ENCODE data around the gene CLCN7. TPM values are rescaled to one million over a fixed set of nuclear protein-coding genes. Genes with fewer than 3 reads are reported as not detected.
"Not testable (repeated sequence)": the region's sequence is repeated elsewhere in the genome, so short reads cannot be mapped to it uniquely, and the experiment has no call there.

The CLCN7 gene
- total RNA-seq, 1 experiment from 2014 or later, result 110 TPM

DNA sequence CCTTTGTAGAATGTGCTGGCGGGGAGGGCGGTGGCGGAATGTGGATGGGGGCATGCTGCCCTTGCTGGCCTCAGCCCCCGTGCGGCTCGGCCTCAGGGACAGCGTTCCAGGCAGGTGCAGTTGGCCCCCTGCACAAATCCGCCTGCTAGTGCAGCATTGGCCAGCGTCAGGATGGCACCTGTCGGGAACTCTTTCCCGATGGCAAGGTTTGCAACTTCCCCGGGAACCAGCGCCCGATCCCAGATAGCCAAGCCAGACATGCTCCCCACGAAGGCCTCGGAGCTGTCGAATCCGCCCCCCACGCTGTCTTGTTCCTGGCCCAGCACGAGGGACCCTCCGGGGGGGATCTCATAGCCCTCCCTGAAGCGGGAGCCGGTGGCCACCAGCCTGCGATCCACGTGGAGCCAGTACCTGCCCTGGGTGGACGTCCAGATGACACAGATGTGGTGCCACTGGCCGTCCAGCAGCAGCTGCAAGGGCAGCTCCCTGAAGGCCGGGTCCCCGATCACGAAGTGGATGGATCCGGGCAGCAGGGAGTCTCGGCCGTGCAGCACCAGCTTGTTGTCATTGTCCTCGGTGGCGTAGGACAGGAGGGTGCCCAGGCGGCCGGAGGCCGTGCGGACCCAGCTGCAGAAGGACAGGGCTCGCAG lies 11.1 kb upstream of the CLCN7 start:
- Histone ChIP-seq H3K36me3 (ENCODE audit: low read depth) (no peaks in the 10 kb centered on the region), H3K27ac (no peak overlapping the region), H3K9me2 (ENCODE audit: insufficient read depth) (no peaks in the 10 kb centered on the region), H3K27me3 (ENCODE audit: insufficient read depth, low read depth) (no peaks in the 10 kb centered on the region), H3K9me3 (ENCODE audit: insufficient read depth, low read depth) (no peaks in the 10 kb centered on the region), H3K4me3 (no peak overlapping the region), H4K20me1 (ENCODE audit: insufficient read depth) (no peaks in the 10 kb centered on the region), H3F3A (ENCODE audit: insufficient read depth, low read depth) (no peaks in the 10 kb centered on the region), H3K4me1 (replicated peaks; ENCODE audit: insufficient read depth) (peaks cover 5% of the 10 kb centered on the region), H2AFZ (no peak overlapping the region), H3K4me2 (no peak overlapping the region), H3K79me2 (ENCODE audit: low read depth) (no peaks in the 10 kb centered on the region)
- POLR2A ChIA-PET (ENCODE audit: unreplicated experiment), result no interaction called here
- CTCF ChIA-PET, result no interaction called here
- no peak for TF ChIP-seq EZH2 (IDR thresholded peaks at IDR 0.05; ENCODE audit: low read depth)
- TF ChIP-seq, protein P1, sequence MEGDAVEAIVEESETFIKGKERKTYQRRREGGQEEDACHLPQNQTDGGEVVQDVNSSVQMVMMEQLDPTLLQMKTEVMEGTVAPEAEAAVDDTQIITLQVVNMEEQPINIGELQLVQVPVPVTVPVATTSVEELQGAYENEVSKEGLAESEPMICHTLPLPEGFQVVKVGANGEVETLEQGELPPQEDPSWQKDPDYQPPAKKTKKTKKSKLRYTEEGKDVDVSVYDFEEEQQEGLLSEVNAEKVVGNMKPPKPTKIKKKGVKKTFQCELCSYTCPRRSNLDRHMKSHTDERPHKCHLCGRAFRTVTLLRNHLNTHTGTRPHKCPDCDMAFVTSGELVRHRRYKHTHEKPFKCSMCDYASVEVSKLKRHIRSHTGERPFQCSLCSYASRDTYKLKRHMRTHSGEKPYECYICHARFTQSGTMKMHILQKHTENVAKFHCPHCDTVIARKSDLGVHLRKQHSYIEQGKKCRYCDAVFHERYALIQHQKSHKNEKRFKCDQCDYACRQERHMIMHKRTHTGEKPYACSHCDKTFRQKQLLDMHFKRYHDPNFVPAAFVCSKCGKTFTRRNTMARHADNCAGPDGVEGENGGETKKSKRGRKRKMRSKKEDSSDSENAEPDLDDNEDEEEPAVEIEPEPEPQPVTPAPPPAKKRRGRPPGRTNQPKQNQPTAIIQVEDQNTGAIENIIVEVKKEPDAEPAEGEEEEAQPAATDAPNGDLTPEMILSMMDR (conservative IDR thresholded peaks at IDR 0.05), result no peak
- no TSS peak for BruUV-seq (replicated peaks)
- intact Hi-C loops (cut with micrococcal nuclease; ENCODE audit: unreplicated experiment), result no loop called here
- no peak for DNase-seq

DNA sequence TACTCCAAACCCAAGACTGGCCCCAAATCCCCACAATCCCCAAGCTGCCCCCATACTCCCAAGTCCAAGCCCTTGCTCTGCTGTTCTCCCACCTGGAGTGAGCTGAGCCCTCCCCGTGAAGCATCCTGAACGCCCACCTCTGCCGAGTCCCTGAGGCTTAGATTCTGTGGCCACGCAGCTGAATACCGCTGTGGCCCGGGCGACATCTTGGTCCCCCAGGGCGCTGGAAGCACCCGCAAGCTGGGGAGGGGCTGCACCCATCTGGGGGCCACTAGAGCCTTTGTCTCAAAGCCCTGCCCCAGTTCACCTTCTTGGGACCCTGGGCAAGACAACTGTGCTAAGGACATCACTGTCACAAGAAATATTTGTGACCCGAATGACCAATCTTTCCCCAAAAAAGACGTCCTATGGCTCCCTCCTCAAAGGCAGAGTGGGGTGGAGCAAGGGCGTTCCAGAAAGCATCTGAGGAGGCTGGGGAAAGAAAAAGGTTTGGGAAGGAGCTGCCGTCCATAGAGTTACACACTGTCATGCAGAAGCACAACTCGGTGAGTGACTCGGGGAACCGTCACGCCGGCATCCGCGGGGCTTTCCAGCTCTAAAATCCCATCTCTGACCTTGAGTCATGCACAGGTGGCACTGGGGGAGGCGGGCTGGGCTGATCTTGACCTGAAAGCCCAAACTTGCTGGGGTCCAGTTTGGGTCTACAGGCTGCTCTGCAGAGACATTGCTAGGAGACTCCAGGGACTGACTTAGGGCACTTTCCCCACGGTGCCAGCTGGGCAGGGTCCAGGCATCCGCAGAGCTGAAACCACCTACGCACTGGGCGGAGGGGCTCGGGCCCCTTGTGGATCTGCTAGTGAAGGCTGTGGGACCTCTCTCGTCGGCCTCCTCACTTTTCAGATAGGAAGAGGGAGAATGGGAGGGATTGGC lies 7.3 kb upstream of the CLCN7 start:
- peaks cover 5% of the 10 kb centered on the region for H3K4me1 ChIP-seq (replicated peaks; ENCODE audit: insufficient read depth)
- CTCF ChIA-PET, result no interaction called here

DNA sequence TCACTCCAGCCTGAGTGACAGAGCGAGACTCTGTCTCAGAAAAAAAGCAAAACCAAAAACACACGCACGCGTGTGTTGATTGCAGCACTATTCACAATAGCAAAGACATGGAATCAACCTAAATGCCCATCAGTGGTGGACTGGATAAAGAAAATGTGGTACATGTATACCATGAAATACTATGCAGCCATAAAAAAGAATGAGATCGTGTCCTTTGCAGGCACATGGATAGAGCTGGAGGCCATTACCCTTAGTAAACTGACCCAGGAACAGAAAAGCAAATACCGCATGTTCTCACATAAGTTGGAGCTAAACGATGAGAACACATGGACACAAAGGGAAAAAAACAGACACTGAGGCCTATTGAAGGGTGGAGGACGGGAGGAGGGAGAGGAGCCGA lies 4.1 kb upstream of the CLCN7 start:
- H3K27me3 ChIP-seq (ENCODE audit: insufficient read depth, low read depth); H3K9me2 ChIP-seq (ENCODE audit: insufficient read depth); H3K9me3 ChIP-seq (ENCODE audit: insufficient read depth, low read depth); DNase-seq; BruUV-seq (replicated peaks); CTCF ChIA-PET; H3K4me2 ChIP-seq; H4K20me1 ChIP-seq (ENCODE audit: insufficient read depth); H3K36me3 ChIP-seq (ENCODE audit: low read depth); H3K79me2 ChIP-seq (ENCODE audit: low read depth); H2AFZ ChIP-seq; H3K4me3 ChIP-seq; H3F3A ChIP-seq (ENCODE audit: insufficient read depth, low read depth); H3K27ac ChIP-seq: not testable (repeated sequence)
- H3K4me1 ChIP-seq (replicated peaks; ENCODE audit: insufficient read depth), result peaks cover 12% of the 10 kb centered on the region
- POLR2A ChIA-PET (ENCODE audit: unreplicated experiment), result interaction anchor here (0.6 kb wide), 1 partner anchor 267 kb away, joined by 4 read pairs; no protein-coding TSS in a partner anchor
- intact Hi-C loops (cut with micrococcal nuclease; ENCODE audit: unreplicated experiment), result loop anchor here (5.0 kb wide), 1 partner anchor 133 kb away; the partner anchor contains the start of genes CRAMP1 and IFT140

More for the DNA sequence above, 7.3 kb upstream of the CLCN7 start:
- POLR2A ChIA-PET (ENCODE audit: unreplicated experiment), result no interaction called here
- H3K4me3 ChIP-seq, result no peak overlapping the region
- H3F3A ChIP-seq (ENCODE audit: insufficient read depth, low read depth), result no peaks in the 10 kb centered on the region
- H3K36me3 ChIP-seq (ENCODE audit: low read depth), result no peaks in the 10 kb centered on the region
- H2AFZ ChIP-seq, result peak overlapping the region; percentile 39; the same call in 1 of the 2 replicates
- H3K27me3 ChIP-seq (ENCODE audit: insufficient read depth, low read depth), result no peaks in the 10 kb centered on the region
- H3K9me3 ChIP-seq (ENCODE audit: insufficient read depth, low read depth), result no peaks in the 10 kb centered on the region
- TF ChIP-seq, protein P1 (conservative IDR thresholded peaks at IDR 0.05), result no peak
- no peak for TF ChIP-seq EZH2 (IDR thresholded peaks at IDR 0.05; ENCODE audit: low read depth)
- H3K9me2 ChIP-seq (ENCODE audit: insufficient read depth), result no peaks in the 10 kb centered on the region
- intact Hi-C loops (cut with micrococcal nuclease; ENCODE audit: unreplicated experiment), result no loop called here
- peak overlapping the region; percentile 49 for H3K4me2 ChIP-seq
- peak; percentile 34 to 55 for DNase-seq
- no peaks in the 10 kb centered on the region for H4K20me1 ChIP-seq (ENCODE audit: insufficient read depth)
- peak overlapping the region; percentile 28; the same call in 1 of the 2 replicates for H3K27ac ChIP-seq
- no peaks in the 10 kb centered on the region for H3K79me2 ChIP-seq (ENCODE audit: low read depth)
- no TSS peak for BruUV-seq (replicated peaks)

Measured in PC-9 (cell line).